Progenitor cell of endocrine pancreas (in vitro differentiated cells): ENCODE data around the gene ASB7. TPM values are rescaled to one million over a fixed set of nuclear protein-coding genes. Genes with fewer than 3 reads are reported as not detected.

Experiments used
- DNase-seq: peaks from one replicate; pipeline ENCODE4 v3.0.0; 2021; ENCODE audit warnings: low spot score; ENCODE audit not compliant: unreplicated experiment
- H3K27ac Mint-ChIP-seq: 2 replicates; pipeline ENCODE4 v1.8.0; 2021; ENCODE audit warnings: mild to moderate bottlenecking, moderate library complexity, mixed read lengths
- H3K27me3 Mint-ChIP-seq: 2 replicates; pipeline ENCODE4 v1.8.0; 2021; ENCODE audit warnings: mixed read lengths
- H3K36me3 Mint-ChIP-seq: 2 replicates; pipeline ENCODE4 v1.8.0; 2022; ENCODE audit warnings: mixed read lengths; ENCODE audit not compliant: insufficient read depth
- H3K4me1 Mint-ChIP-seq: 2 replicates; pipeline ENCODE4 v1.8.0; 2021; ENCODE audit warnings: low read depth, mixed read lengths
- H3K4me3 Mint-ChIP-seq: 2 replicates; pipeline ENCODE4 v1.8.0; 2021; ENCODE audit warnings: low read depth, mild to moderate bottlenecking, moderate library complexity, mixed read lengths
- H3K9me3 Mint-ChIP-seq: 2 replicates; pipeline ENCODE4 v1.8.0; 2021; ENCODE audit warnings: low read depth, mixed read lengths
- CTCF ChIP-seq: fragments of 200-600 bp; sonication (generic); IDR thresholded peaks from one replicate; pipeline ENCODE4 v1.5.0; 2021; ENCODE audit warnings: antibody characterized with exemption, mild to moderate bottlenecking; ENCODE audit not compliant: unreplicated experiment
- total RNA-seq: library from RNA; stranded (reverse); gene quantifications from 2 replicates; pipeline ENCODE4 v1.2.1, GENCODE V29; 2021

Gene ASB7
- total RNA-seq, 1 donor from 2014 or later, result 18.9 TPM

- no peaks in the 10 kb centered on the region for H3K27me3 Mint-ChIP-seq
- no peak overlapping the region for H3K27ac Mint-ChIP-seq
- peaks cover 13% of the 10 kb centered on the region for H3K36me3 Mint-ChIP-seq
- H3K9me3 Mint-ChIP-seq, result no peaks in the 10 kb centered on the region
- H3K4me1 Mint-ChIP-seq, result no peaks in the 10 kb centered on the region
- TF ChIP-seq CTCF, result no peak
- DNase-seq, result no peak
- no peak overlapping the region for H3K4me3 Mint-ChIP-seq
Measured at GRCh38 chr15:100612539-100612938, 10.2 kb downstream of the ASB7 start.

- H3K27ac Mint-ChIP-seq, result no peak overlapping the region
- no peaks in the 10 kb centered on the region for H3K4me1 Mint-ChIP-seq
- H3K36me3 Mint-ChIP-seq, result peaks cover 14% of the 10 kb centered on the region
- no peak overlapping the region for H3K4me3 Mint-ChIP-seq
- H3K27me3 Mint-ChIP-seq, result no peaks in the 10 kb centered on the region
- no peak for DNase-seq
- no peak for TF ChIP-seq CTCF
- no peaks in the 10 kb centered on the region for H3K9me3 Mint-ChIP-seq
Measured at GRCh38 chr15:100613208-100613607, 10.8 kb downstream of the ASB7 start.

- no peaks in the 10 kb centered on the region for H3K4me1 Mint-ChIP-seq
- no peak for TF ChIP-seq CTCF
- H3K27ac Mint-ChIP-seq, result peak overlapping the region; percentile 43
- no peaks in the 10 kb centered on the region for H3K27me3 Mint-ChIP-seq
- H3K36me3 Mint-ChIP-seq, result peaks cover 14% of the 10 kb centered on the region
- DNase-seq, result no peak
- H3K9me3 Mint-ChIP-seq, result no peaks in the 10 kb centered on the region
- no peak overlapping the region for H3K4me3 Mint-ChIP-seq
Measured at GRCh38 chr15:100614336-100614735, 11.9 kb downstream of the ASB7 start.

GRCh38 chr15:100614918-100615317 is 12.5 kb downstream of the ASB7 start:
- H3K4me1 Mint-ChIP-seq, result no peaks in the 10 kb centered on the region
- DNase-seq, result no peak
- TF ChIP-seq CTCF, result no peak
- H3K27ac Mint-ChIP-seq, result no peak overlapping the region
- H3K4me3 Mint-ChIP-seq, result no peak overlapping the region
- no peaks in the 10 kb centered on the region for H3K27me3 Mint-ChIP-seq
- H3K36me3 Mint-ChIP-seq, result peaks cover 14% of the 10 kb centered on the region
- H3K9me3 Mint-ChIP-seq, result no peaks in the 10 kb centered on the region

- no peak for TF ChIP-seq CTCF
- H3K36me3 Mint-ChIP-seq, result peaks cover 17% of the 10 kb centered on the region
Measured at GRCh38 chr15:100615801-100616200, 13.4 kb downstream of the ASB7 start.

More at GRCh38 chr15:100615801-100616200, 13.4 kb downstream of the ASB7 start:
- Mint-ChIP-seq H3K27ac (no peak overlapping the region), H3K4me3 (no peak overlapping the region), H3K4me1 (no peaks in the 10 kb centered on the region), H3K9me3 (no peaks in the 10 kb centered on the region), H3K27me3 (no peaks in the 10 kb centered on the region)
- DNase-seq, result no peak
